Adipose tissue (tissue), 3 donors: Measurements from ENCODE around the gene GALNS. TPM values are rescaled to one million over a fixed set of nuclear protein-coding genes. Genes with fewer than 3 reads are reported as not detected.
"Not testable (repeated sequence)": the region's sequence is repeated elsewhere in the genome, so short reads cannot be mapped to it uniquely, and the experiment has no call there.

Experiments
- H3K27ac ChIP-seq: one replicate; pipeline ENCODE4 v1.5.1; 2013; ENCODE audit warnings: low read depth, low read length
- WGBS, 3 donors: extraction: QIAGEN DNeasy Blood & Tissue Kit; methylation state at CpG; one replicate each; pipeline ENCODE4 v1.1.7; 2013; 5-methylcytosine and 5-hydroxymethylcytosine counted together
- polyA plus RNA-seq, 3 donors: library from polyadenylated mRNA; stranded (reverse); fragments of 200-250 nt; gene quantifications; one replicate each; pipeline ENCODE4 v1.2.3, GENCODE V29; 2013
- donor health status: healthy with polysubstance abuse.
- donor health status: Bipolar disorder and iron deficiency.
- donor health status: healthy.

The GALNS gene
- polyA plus RNA-seq, 3 donors = 6.3 to 23.8 (median 18.9) TPM

- 85 to 92% (median 90%) methylated on average over 22 to 24 of the region's 24 CpGs for WGBS, 3 donors
- no peak overlapping the region for H3K27ac ChIP-seq
Measured at GRCh38 chr16:88828711-88829110, 28.0 kb downstream of the GALNS start.

DNA sequence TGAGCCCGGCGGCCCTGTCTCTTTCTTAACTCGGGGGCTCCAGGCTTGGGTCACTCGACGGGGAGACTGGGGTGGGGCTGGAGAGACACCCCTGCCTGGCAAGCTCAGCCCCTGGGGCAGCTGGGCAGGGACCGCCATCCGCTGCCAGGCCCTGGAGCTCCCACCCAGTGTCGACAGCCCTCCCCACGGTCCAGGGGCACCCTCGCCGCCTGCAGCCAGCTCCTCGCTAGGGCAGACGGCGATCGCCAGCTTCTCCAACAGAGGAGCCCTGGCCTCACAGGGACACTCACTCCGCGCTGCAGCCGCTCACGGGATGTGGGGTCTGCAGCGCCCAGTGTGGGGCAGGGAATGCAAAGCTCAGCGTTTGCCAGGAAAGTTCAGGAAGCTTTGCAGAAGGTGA, 29.0 kb downstream of the GALNS start:
- WGBS, 3 donors = 92 to 95% (median 93%) methylated on average over 21 of the region's 21 CpGs
- H3K27ac ChIP-seq = no peak overlapping the region

DNA sequence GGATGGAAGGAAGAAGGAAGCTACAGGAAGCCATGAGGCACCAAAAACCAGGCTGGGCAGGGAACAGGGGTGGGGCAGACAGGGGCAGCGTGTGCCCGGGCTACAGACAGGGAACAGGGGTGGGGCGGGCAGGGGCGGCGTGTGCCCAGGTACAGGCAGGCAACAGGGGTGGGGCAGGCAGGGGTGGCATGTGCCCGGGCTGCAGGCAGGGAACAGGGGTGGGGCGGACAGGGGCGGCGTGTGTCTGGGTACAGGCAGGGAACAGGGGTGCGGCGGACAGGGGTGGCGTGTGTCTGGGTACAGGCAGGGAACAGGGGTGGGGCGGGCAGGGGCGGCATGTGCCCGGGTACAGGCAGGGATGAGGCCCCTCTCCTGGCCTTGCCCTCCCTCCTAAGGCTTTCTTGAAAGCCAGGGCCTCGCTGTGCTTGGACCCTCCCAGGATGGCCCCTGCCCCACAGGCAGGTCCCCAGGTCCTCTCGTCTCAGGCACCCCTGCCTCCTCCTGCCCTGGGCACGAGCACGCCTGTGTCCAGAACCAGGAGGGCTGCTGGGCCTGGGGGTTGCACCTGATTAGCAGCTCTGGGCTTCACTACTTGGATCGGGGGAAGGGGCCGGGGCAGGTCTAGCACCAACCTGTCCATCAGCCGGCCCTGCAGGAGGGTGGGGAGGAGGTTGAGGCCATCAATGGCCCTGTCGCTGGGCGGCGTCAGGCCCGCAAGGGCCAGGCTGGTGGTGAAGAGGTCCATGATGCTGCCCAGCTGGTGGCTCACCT, 30.5 kb downstream of the GALNS start:
- 92 to 96% (median 96%) methylated on average over 16 to 26 of the region's 26 CpGs for WGBS, 3 donors
- no peak overlapping the region for H3K27ac ChIP-seq

GRCh38 chr16:88825146-88825545, 31.6 kb downstream of the GALNS start:
- H3K27ac ChIP-seq = no peak overlapping the region
- 85 to 99% (median 98%) methylated on average over 11 to 12 of the region's 12 CpGs for WGBS, 3 donors

- H3K27ac ChIP-seq = no peak overlapping the region
- WGBS, 3 donors = 87 to 92% (median 90%) methylated on average over 33 of the region's 33 CpGs
Measured at GRCh38 chr16:88824256-88825077, 32.3 kb downstream of the GALNS start.

DNA sequence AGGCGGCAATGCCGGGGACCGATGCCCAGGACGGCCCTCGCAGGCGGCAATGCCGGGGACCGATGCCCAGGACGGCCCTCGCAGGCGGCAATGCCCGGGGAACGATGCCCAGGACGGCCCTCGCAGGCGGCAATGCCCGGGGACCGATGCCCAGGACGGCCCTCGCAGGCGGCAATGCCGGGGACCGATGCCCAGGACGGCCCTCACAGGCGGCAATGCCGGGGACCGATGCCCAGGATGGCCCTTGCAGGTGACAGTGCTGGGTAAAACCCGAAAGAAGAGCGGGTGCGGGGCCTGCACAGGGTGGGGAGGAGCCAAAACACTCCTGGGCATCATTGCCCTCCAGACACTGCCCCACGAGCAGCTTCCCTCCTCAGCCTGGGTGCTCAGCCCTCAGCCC, 33.1 kb downstream of the GALNS start:
- not testable (repeated sequence) for H3K27ac ChIP-seq
- 97 to 99% (median 98%) methylated on average over 19 to 29 of the region's 31 CpGs for WGBS, 3 donors

DNA sequence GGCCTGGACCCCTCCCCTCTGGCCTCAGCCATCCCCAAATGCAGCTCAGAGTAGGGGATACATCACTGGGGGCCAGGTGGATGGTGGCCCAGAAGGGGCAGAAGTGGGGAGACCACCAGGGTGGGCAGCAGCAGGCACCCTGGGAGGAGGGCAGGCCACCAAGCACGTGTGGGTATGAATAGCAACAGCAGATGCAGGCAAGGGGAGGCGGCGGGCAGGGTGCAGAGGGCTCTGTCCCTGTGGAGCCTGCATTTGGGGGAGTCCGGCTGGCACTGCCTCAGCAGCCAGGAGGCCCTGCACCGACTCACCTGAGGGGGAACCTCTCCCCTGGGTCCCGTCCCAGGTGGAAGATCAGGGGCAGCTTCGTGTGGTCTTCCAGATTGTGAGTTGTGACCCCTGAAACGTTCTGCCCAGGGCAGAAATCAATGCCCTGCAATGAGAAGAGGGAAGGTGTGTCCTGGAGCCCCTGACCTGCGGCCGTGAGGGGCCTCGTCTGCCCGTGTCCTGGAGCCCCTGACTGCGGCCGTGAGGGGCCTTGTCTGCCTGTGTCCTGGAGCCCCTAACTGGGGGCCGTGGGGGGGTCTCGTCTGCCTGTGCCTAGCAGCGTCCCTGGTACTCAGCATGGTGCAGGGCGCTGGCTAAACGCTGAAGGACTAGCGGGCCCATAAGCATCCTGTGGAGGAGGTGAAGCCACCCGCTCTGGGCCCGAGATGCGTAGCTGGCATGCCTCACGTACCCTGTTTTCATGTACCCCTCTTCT, 34.3 kb downstream of the GALNS start:
- no peak overlapping the region for H3K27ac ChIP-seq
- 91 to 97% (median 94%) methylated on average over 24 of the region's 24 CpGs for WGBS, 3 donors

DNA sequence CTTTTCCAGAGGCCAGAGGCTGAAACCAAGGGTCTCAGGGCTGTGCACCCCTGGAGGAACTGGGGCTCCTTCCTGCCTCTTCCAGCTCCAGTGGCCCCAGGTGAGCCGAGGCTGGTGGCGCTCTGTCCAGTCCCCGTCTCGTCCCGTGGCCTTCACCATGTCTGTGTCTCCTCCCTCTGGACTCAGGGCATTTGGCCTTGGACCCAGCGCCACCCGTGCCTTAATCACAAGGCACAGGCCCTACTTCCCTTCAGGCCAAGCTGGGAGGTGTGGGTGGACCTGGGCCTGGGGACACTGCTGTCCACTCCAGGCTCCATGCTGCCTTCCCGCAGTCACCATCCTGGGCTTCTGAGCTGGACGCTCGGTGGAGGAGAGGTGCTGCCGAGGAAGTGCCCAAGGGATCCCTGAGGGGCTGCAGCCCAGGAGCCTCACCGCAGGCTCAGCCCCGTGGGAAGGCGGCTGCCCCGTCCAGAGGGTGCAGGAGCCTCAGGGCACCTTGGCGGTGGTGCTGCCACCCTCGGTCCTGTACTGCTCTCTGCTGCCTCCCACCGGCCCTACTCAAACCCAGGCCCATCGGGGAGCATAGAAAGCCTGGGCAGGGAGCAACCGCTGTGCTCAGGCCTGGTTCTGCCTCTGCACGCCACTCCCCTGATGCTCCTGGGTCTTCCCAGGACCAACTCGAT, 35.4 kb downstream of the GALNS start:
- H3K27ac ChIP-seq = no peak overlapping the region
- WGBS, 3 donors = 68 to 94% (median 90%) methylated on average over 18 to 22 of the region's 22 CpGs

DNA sequence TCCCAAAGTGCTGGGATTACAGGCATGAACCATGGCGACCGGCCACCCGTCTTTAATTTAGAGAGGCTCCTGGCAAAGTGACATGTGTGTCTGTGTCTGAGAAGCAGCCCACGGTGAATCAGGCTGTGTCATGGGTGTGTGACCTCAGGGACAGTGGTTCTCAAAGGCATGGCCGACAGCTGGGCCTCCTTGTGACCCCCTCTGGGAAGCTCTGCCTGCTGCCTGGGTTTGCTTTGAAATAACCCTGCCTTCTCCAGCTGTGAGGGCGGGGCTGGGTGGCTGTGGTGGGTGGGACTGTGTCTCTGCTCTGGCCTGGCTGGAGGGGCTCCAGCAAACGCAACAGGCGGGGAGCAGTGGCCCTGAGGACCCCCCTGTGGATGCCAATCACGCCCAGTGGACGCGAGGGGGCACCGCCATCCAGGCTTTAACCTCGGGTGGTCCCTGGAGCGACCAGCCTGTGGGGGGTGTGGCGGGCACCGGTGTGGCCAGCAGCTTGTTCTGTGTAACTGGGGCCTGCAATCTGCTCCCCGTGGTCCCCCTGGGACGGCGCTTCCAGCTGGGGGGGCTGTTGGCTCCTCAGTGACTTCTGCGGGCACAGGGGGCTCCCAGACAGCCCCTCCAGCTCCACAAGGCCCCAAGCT, 36.2 kb downstream of the GALNS start:
- H3K27ac ChIP-seq = no peak overlapping the region
- 87 to 91% (median 89%) methylated on average over 17 to 20 of the region's 20 CpGs for WGBS, 3 donors

- H3K27ac ChIP-seq = no peak overlapping the region
- 81 to 88% (median 86%) methylated on average over 16 of the region's 16 CpGs for WGBS, 3 donors
Measured at GRCh38 chr16:88819126-88819525, 37.6 kb downstream of the GALNS start.

GRCh38 chr16:88818575-88818874, 38.2 kb downstream of the GALNS start:
- 85 to 88% (median 85%) methylated on average over 18 of the region's 18 CpGs for WGBS, 3 donors
- H3K27ac ChIP-seq = no peak overlapping the region

DNA sequence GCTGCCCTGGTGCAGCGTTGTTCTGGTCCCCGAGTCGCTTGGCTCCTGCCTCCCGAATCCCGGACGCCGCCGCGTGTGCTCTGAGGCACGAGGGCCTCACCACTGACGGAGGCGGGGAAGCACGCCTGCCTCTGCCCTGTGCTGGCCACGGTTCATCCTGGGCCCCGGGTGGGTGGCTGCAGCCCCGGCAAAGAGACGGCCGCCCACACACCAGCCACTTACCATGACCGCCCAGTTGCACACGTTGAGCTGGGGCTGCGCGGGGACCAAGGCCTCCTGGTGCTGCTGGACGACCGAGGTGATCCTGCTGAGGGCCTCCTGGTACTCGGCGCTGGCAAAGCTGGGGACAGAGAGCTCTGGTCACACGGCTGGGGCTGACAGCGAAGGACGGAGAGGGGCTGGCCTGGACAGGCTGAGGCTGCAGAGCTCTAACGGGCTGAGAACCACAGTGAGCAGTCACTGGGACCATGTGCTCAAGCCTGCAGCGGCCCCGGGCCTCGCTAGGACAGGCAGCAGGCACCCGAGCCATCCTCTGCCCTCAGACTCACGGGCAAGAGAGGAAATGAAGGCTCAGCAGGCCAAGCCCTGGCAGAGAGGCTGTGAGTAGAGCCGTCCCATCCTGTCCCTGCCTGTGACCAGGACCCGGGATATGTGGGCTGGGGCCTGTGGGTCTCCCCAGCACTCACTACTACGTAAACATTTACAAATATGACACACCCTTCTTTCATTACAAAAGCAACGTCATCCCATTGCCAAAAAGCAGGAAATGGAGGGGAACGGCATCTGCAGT, 38.8 kb downstream of the GALNS start:
- 84 to 88% (median 88%) methylated on average over 37 to 40 of the region's 40 CpGs for WGBS, 3 donors

DNA sequence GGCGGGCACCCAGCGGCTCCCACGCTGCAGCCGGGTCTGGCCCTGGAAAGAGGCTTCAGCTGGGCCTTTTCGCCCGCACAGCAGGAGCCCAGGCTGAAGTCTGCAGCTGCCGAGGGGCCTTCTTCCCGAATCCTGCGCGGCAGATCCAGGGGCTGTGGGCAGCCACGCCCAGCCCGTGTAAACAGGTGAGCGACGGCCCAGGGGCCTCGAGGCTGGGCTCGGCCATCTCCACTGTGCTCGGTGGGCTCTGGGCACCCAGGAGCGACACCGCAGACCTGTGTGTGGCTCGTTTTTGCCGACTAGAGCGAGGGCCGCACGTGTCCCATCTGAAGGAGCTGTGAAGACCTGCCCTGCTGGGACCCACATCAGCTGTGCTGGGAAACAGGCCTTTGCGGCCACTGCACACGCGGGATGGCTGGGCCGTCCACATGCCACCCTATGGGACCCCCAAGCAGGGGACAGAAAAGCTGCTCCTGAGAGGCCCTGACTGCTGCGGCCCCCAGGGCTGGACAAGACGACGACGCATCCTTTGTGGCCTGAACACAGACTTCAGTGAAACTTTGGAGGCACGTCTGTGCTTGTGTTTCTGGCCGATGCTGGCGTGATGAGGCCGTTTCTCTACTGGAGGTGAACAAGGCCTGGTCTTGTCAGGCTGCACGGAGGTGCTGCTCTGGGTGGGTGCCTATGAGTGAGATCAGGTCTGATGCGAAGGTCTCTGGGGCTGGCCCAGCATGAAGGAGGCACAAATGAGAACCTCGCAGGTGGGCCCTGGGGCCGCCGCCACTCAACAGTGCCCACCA, 39.8 kb downstream of the GALNS start:
- WGBS, 3 donors = 83 to 94% (median 92%) methylated on average over 41 of the region's 41 CpGs
- no peak overlapping the region for H3K27ac ChIP-seq

More for the DNA sequence above, 38.8 kb downstream of the GALNS start:
- H3K27ac ChIP-seq = no peak overlapping the region

GRCh38 chr16:88815901-88816589, 40.7 kb downstream of the GALNS start:
- 39 to 56% (median 55%) methylated on average over 15 to 19 of the region's 19 CpGs for WGBS, 3 donors
- no peak overlapping the region for H3K27ac ChIP-seq

DNA sequence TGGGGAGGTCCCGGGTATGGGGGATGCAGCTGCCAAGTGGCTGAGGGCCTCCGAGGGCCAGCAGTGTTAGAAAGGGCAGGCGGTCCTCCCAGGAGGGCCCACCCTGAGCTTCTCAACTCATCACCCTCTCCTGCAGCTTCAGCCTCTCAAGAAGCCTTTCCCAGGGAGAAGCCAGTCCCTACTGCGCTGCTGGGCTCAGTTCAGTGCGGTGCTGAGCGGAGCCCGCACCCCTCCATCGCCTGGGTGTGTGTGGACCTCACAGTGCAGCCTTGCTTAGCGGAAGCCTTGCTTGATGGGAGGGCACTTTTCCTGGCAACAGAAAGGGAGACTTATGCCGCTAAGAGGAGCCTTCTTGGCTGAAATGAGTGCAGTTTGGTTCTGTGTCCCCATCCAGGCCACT, 41.5 kb downstream of the GALNS start:
- WGBS, 3 donors = 84 to 88% (median 87%) methylated on average over 10 of the region's 10 CpGs
- H3K27ac ChIP-seq = no peak overlapping the region

- 82 to 91% (median 87%) methylated on average over 13 of the region's 13 CpGs for WGBS, 3 donors
- no peak overlapping the region for H3K27ac ChIP-seq
Measured at GRCh38 chr16:88814144-88814502, 42.6 kb downstream of the GALNS start.
